ENCODE results near the gene RPS21. TPM values are rescaled to one million over a fixed set of nuclear protein-coding genes. Genes with fewer than 3 reads are reported as not detected.

The RPS21 gene
- total RNA-seq, 1 experiment from 2014 or later, result 2,488 TPM

DNA sequence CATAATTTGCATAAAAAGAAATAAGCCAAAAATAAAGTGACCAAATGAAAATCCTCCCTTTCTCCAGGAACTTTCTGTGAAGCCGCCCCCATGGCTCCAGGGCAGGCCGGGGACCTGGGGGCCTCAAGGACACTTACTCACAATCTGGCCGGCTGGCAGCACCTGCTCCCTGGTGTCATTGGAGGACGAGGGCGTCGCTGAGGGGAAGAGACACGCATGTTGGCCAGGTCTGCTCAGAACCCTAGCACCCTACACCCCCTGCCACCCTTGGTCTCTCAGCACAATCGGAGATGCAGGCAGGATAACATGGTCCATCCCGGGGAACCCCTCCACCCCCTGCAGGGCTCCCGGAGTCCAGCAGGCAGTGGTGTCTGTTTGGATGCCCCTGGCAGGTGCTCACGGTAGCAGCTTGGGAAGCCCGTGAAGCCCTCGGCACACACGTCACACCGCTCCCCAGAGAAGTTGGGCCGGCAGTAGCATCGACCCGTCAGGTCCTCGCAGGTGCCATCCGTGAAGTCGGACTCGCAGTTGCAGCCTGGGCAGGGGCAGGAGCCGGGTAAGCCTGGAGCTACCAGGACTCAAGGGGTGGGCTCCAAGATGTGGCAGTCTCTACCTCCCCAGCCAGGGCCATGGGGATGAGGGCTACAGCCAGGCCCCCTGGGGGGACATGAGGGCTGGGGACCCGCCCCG lies 41.1 kb upstream of the RPS21 start:
- no peak for DNase-seq (ENCODE audit: low read depth, low spot score)
- H3K4me2 ChIP-seq (ENCODE audit: low read length), result no peak overlapping the region
- H3K9me3 ChIP-seq (ENCODE audit: control insufficient read depth in 1 of 2, insufficient read depth in 1 of 2, low read depth in 1 of 2, low read length in 2 of 2), result no peaks in the 10 kb centered on the region
- intact Hi-C loops (cut with micrococcal nuclease), result no loop called here
- peaks cover 17 to 36% of the 10 kb centered on the region in 2 experiments; a peak in 3 of 4 replicates for H3K36me3 ChIP-seq (ENCODE audit: control insufficient read depth in 1 of 2, insufficient read depth in 2 of 2, low read length in 2 of 2)
- ChIA-PET CTCF (no interaction called here), POLR2A (no interaction called here), RAD21 (ENCODE audit: low non-redundant PET in 1 of 2, low total read pairs in 2 of 2, uncharacterized antibody in 2 of 2, unreplicated experiment in 2 of 2) (interaction anchor here in 1 of 2 experiments (0.7 kb wide), 1 partner anchor 44 kb away, joined by 4 read pairs; no protein-coding TSS in a partner anchor)
- no peaks in the 10 kb centered on the region for H3K27me3 ChIP-seq (ENCODE audit: insufficient read depth, low read length)
- H3K27ac ChIP-seq (ENCODE audit: low read depth, low read length), result no peak overlapping the region
- no peaks in the 10 kb centered on the region for H3K9me2 ChIP-seq (ENCODE audit: insufficient read depth)
- peaks cover 5% of the 10 kb centered on the region; the same call in 1 of the 2 replicates for H3K79me2 ChIP-seq (ENCODE audit: insufficient read depth, low read length)
- H3K4me1 ChIP-seq (ENCODE audit: control insufficient read depth in 1 of 2, insufficient read depth in 2 of 2, low read length in 2 of 2), result peaks cover 10 to 12% of the 10 kb centered on the region in 2 experiments
- no TSS peak for BruUV-seq (replicated peaks)
- H2AFZ ChIP-seq (ENCODE audit: low read depth, low read length, poor library complexity, severe bottlenecking), result no peak overlapping the region
- TF ChIP-seq ZFX (IDR thresholded peaks at IDR 0.05), result no peak
- no peak for TF ChIP-seq ZNF274 (IDR thresholded peaks at IDR 0.05; ENCODE audit: low read depth, low read length)
- TF ChIP-seq SRF (IDR thresholded peaks at IDR 0.05; ENCODE audit: low read depth), result no peak
- TF ChIP-seq EGR1 (IDR thresholded peaks at IDR 0.05; ENCODE audit: low read depth), result no peak
- no peak for TF ChIP-seq POLR2A (IDR thresholded peaks at IDR 0.05; ENCODE audit: borderline replicate concordance, extremely low read depth, insufficient read depth, insufficient read length)
- no peaks in the 10 kb centered on the region; the same call in 1 of the 2 replicates for H4K20me1 ChIP-seq (ENCODE audit: insufficient read depth)
- H3K9ac ChIP-seq (ENCODE audit: low read length), result no peak overlapping the region
- H3K4me3 ChIP-seq (replicated peaks in 1 of 2; ENCODE audit: low read depth in 1 of 2, low read length in 2 of 2), result no peak overlapping the region
- no peak for ATAC-seq

DNA sequence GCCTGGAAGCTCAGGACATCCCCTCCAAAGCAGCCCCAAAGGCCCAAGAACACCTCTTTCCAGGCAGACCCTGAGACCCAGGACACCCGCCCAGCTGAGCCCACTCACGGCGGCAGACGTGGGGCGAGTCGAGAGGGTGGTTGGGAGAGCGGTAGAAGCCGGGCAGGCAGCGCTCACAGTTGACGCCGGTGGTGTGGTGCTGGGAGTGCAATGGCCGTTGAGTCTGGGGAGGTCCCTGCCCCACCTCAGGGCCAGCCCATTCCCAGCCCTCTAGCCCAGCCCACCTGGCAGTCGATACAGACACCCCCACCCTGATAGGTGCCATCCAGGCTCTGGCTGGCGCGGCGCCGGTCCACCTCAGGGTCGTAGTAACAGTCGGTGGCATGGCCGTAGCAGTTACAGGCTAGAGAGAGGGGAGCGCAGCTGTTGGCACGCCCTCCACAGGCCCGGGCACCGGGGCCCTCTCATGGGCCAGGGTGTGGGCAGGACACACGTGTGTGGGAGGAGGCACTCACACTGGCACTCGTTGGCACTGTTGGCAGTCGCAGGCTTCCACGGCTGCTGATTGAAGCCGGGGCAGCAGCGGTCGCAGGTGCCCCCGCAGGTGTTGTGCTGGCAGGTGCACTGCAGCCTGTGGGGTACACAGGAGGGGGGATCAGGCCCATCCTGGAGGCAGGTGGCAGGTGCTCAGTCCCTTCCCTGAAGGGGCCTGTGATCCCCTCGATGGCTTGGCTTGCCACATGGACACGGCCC lies 40.3 kb upstream of the RPS21 start:
- ChIA-PET CTCF (no interaction called here), RAD21 (ENCODE audit: low non-redundant PET in 1 of 2, low total read pairs in 2 of 2, uncharacterized antibody in 2 of 2, unreplicated experiment in 2 of 2) (no interaction called here), POLR2A (no interaction called here)
- no peak overlapping the region for H3K4me3 ChIP-seq (replicated peaks in 1 of 2; ENCODE audit: low read depth in 1 of 2, low read length in 2 of 2)
- ATAC-seq (no peak), DNase-seq (ENCODE audit: low read depth, low spot score) (no peak)
- no peaks in the 10 kb centered on the region for H3K27me3 ChIP-seq (ENCODE audit: insufficient read depth, low read length)
- H3K4me2 ChIP-seq (ENCODE audit: low read length), result no peak overlapping the region
- H2AFZ ChIP-seq (ENCODE audit: low read depth, low read length, poor library complexity, severe bottlenecking), result no peak overlapping the region
- no peaks in the 10 kb centered on the region for H3K79me2 ChIP-seq (ENCODE audit: insufficient read depth, low read length)
- TF ChIP-seq EGR1 (IDR thresholded peaks at IDR 0.05; ENCODE audit: low read depth) (no peak), SP1 (IDR thresholded peaks at IDR 0.05; ENCODE audit: low read depth) (no peak), SIN3A (IDR thresholded peaks at IDR 0.05; ENCODE audit: low read depth) (no peak), CBX3 (IDR thresholded peaks at IDR 0.05; ENCODE audit: low read depth) (no peak), EZH2 (IDR thresholded peaks at IDR 0.05) (no peak), ELF1 (IDR thresholded peaks at IDR 0.05; ENCODE audit: borderline replicate concordance, low read depth) (no peak)
- TF ChIP-seq, protein P1, sequence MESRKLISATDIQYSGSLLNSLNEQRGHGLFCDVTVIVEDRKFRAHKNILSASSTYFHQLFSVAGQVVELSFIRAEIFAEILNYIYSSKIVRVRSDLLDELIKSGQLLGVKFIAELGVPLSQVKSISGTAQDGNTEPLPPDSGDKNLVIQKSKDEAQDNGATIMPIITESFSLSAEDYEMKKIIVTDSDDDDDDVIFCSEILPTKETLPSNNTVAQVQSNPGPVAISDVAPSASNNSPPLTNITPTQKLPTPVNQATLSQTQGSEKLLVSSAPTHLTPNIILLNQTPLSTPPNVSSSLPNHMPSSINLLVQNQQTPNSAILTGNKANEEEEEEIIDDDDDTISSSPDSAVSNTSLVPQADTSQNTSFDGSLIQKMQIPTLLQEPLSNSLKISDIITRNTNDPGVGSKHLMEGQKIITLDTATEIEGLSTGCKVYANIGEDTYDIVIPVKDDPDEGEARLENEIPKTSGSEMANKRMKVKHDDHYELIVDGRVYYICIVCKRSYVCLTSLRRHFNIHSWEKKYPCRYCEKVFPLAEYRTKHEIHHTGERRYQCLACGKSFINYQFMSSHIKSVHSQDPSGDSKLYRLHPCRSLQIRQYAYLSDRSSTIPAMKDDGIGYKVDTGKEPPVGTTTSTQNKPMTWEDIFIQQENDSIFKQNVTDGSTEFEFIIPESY (IDR thresholded peaks at IDR 0.05; ENCODE audit: extremely low read depth, insufficient replicate concordance, low read length), result no peak
- TF ChIP-seq, protein P2, sequence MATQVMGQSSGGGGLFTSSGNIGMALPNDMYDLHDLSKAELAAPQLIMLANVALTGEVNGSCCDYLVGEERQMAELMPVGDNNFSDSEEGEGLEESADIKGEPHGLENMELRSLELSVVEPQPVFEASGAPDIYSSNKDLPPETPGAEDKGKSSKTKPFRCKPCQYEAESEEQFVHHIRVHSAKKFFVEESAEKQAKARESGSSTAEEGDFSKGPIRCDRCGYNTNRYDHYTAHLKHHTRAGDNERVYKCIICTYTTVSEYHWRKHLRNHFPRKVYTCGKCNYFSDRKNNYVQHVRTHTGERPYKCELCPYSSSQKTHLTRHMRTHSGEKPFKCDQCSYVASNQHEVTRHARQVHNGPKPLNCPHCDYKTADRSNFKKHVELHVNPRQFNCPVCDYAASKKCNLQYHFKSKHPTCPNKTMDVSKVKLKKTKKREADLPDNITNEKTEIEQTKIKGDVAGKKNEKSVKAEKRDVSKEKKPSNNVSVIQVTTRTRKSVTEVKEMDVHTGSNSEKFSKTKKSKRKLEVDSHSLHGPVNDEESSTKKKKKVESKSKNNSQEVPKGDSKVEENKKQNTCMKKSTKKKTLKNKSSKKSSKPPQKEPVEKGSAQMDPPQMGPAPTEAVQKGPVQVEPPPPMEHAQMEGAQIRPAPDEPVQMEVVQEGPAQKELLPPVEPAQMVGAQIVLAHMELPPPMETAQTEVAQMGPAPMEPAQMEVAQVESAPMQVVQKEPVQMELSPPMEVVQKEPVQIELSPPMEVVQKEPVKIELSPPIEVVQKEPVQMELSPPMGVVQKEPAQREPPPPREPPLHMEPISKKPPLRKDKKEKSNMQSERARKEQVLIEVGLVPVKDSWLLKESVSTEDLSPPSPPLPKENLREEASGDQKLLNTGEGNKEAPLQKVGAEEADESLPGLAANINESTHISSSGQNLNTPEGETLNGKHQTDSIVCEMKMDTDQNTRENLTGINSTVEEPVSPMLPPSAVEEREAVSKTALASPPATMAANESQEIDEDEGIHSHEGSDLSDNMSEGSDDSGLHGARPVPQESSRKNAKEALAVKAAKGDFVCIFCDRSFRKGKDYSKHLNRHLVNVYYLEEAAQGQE (IDR thresholded peaks at IDR 0.05; ENCODE audit: low read depth), result no peak
- TF ChIP-seq, protein P3, sequence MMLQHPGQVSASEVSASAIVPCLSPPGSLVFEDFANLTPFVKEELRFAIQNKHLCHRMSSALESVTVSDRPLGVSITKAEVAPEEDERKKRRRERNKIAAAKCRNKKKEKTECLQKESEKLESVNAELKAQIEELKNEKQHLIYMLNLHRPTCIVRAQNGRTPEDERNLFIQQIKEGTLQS (IDR thresholded peaks at IDR 0.05), result no peak
- H3K9me2 ChIP-seq (ENCODE audit: insufficient read depth), result no peaks in the 10 kb centered on the region
- intact Hi-C loops (cut with micrococcal nuclease), result no loop called here
- no peaks in the 10 kb centered on the region for H4K20me1 ChIP-seq (ENCODE audit: insufficient read depth)
- BruUV-seq (replicated peaks), result no TSS peak
- peaks cover 17 to 20% of the 10 kb centered on the region in 2 experiments for H3K4me1 ChIP-seq (ENCODE audit: control insufficient read depth in 1 of 2, insufficient read depth in 2 of 2, low read length in 2 of 2)
- H3K27ac ChIP-seq (ENCODE audit: low read depth, low read length), result no peak overlapping the region
- H3K9ac ChIP-seq (ENCODE audit: low read length), result no peak overlapping the region
- H3K36me3 ChIP-seq (ENCODE audit: control insufficient read depth in 1 of 2, insufficient read depth in 2 of 2, low read length in 2 of 2), result peaks cover 14 to 37% of the 10 kb centered on the region in 2 experiments; a peak in 3 of 4 replicates
- H3K9me3 ChIP-seq (ENCODE audit: control insufficient read depth in 1 of 2, insufficient read depth in 1 of 2, low read depth in 1 of 2, low read length in 2 of 2), result no peaks in the 10 kb centered on the region

Measured in HCT116 (cell line).